ENCODE measurements around the gene ZBTB46. TPM values are rescaled to one million over a fixed set of nuclear protein-coding genes. Genes with fewer than 3 reads are reported as not detected.

The ZBTB46 gene
- total RNA-seq, 2 experiments from 2014 or later, result 0.67 to 1.3 TPM

DNA sequence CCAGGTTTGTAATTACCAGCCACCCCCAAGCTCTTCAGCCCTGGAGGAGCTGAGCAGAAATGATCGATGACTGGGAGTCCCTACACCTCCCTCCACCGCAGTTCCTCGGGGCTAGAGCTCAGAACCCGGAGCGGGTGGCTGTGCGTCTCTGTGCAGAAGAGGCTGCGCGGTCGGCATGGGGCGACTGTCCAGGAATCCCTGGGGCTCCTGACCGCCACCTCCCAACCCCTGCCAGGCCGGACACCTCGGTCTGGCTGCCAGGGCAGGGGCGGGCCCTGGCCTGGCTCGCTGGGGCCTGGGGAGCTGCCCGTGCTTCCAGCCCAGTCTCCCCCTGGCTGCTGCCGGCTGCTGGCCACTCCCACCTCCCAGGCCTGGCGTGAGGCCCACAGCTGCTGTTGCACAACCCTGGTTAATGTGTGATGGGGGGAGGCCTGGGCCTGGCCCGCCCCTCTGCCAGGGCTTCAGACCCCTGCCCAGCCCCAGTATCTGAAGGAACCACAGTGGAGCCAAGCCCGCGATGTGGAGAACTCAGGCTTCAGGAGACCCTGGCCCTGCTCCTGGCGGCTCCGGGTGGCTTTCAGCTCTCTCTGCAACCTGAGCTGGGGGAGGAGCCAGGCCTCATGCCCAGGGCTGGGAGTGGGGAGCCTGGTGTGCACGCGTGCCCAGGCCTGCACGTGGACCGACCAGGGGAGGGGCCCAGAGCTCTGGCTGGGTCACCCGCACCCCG is 90.3 kb downstream of the ZBTB46 start:
- peak; percentile 44 for DNase-seq (ENCODE audit: low spot score)
- no peak overlapping the region for H2AFZ ChIP-seq (ENCODE audit: low read length)

DNA sequence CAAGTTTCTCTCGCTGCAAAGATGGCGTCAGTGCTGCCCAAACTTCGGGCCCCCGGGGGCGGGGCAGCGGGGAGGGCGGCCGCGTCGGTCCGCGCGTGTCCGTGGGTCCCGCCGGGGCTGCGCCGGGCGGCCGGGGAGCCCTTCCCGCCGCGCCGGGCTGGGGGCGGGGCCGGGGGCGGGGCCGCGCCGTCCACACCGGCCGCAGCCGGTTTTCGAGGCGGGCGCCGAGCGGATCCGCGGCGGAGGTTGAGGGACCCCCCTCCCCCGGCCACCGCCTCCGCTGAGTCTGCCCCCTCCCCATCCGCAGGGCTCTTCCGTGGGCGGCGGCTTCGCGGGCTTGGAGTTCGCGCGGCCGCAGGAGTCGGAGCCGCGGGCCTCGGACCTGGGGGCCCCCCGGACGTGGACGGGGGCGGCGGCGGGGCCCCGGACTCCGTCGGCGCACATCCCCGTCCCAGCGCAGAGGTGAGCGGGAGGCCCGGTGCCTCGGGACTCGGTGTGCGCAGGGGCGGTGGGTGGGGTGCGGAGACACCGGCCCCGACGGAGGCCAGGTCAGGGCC is 90.9 kb downstream of the ZBTB46 start:
- POLR2A ChIA-PET, result no interaction called here

More for the DNA sequence above, 90.3 kb downstream of the ZBTB46 start:
- BruUV-seq (replicated peaks), result no TSS peak
- peak overlapping the region; percentile 69 for H3K4me3 ChIP-seq (ENCODE audit: low read depth, low read length, poor library complexity, severe bottlenecking)
- H4K20me1 ChIP-seq (ENCODE audit: insufficient read depth, low read length), result no peaks in the 10 kb centered on the region
- no peaks in the 10 kb centered on the region for H3K9me2 ChIP-seq (ENCODE audit: insufficient read depth, low read length)
- intact Hi-C loops (cut with micrococcal nuclease; ENCODE audit: unreplicated experiment), result no loop called here
- H3K27ac ChIP-seq (ENCODE audit: low read depth, low read length, poor library complexity, severe bottlenecking), result peak overlapping the region; percentile 58
- peaks cover 46% of the 10 kb centered on the region for H3K36me3 ChIP-seq (ENCODE audit: insufficient read depth, low read length)
- H3K4me1 ChIP-seq (ENCODE audit: insufficient read depth, low read length, poor library complexity, severe bottlenecking), result peaks cover 45% of the 10 kb centered on the region
- TF ChIP-seq EZH2phosphoT487 (IDR thresholded peaks at IDR 0.05; ENCODE audit: borderline replicate concordance, low read depth, low read length), result no peak
- TF ChIP-seq, protein P1, sequence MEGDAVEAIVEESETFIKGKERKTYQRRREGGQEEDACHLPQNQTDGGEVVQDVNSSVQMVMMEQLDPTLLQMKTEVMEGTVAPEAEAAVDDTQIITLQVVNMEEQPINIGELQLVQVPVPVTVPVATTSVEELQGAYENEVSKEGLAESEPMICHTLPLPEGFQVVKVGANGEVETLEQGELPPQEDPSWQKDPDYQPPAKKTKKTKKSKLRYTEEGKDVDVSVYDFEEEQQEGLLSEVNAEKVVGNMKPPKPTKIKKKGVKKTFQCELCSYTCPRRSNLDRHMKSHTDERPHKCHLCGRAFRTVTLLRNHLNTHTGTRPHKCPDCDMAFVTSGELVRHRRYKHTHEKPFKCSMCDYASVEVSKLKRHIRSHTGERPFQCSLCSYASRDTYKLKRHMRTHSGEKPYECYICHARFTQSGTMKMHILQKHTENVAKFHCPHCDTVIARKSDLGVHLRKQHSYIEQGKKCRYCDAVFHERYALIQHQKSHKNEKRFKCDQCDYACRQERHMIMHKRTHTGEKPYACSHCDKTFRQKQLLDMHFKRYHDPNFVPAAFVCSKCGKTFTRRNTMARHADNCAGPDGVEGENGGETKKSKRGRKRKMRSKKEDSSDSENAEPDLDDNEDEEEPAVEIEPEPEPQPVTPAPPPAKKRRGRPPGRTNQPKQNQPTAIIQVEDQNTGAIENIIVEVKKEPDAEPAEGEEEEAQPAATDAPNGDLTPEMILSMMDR (conservative IDR thresholded peaks at IDR 0.05; ENCODE audit: low read length), result no peak
- ChIA-PET POLR2A (interaction anchor here (0.5 to 0.6 kb wide), 2 partner anchors 66 to 792 kb away, joined by 3 to 6 read pairs; no protein-coding TSS in a partner anchor), CTCF (ENCODE audit: unreplicated experiment) (interaction anchor here (1.2 kb wide), 1 partner anchor 33 kb away, joined by 3 read pairs; the partner anchor contains the start of genes ARFRP1 and ZGPAT)
- H3K4me2 ChIP-seq (ENCODE audit: low read length), result peak overlapping the region; percentile 74
- no peaks in the 10 kb centered on the region for H3K79me2 ChIP-seq (ENCODE audit: insufficient read depth, low read depth, low read length)
- H3K9me3 ChIP-seq (ENCODE audit: low read length), result no peaks in the 10 kb centered on the region

More for the DNA sequence above, 90.9 kb downstream of the ZBTB46 start:
- Histone ChIP-seq H3K36me3 (ENCODE audit: insufficient read depth, low read length) (peaks cover 53% of the 10 kb centered on the region), H3K4me1 (ENCODE audit: insufficient read depth, low read length, poor library complexity, severe bottlenecking) (peaks cover 50% of the 10 kb centered on the region), H4K20me1 (ENCODE audit: insufficient read depth, low read length) (no peaks in the 10 kb centered on the region), H3K9me3 (ENCODE audit: low read length) (no peaks in the 10 kb centered on the region), H3K9me2 (ENCODE audit: insufficient read depth, low read length) (no peaks in the 10 kb centered on the region), H3K27ac (ENCODE audit: low read depth, low read length, poor library complexity, severe bottlenecking) (peak overlapping the region; percentile 58), H3K4me3 (ENCODE audit: low read depth, low read length, poor library complexity, severe bottlenecking) (peak overlapping the region; percentile 69), H3K79me2 (ENCODE audit: insufficient read depth, low read depth, low read length) (no peaks in the 10 kb centered on the region), H2AFZ (ENCODE audit: low read length) (no peak overlapping the region), H3K4me2 (ENCODE audit: low read length) (peak overlapping the region; percentile 74)
- TF ChIP-seq, protein P1 (conservative IDR thresholded peaks at IDR 0.05; ENCODE audit: low read length), result no peak
- TF ChIP-seq EZH2phosphoT487 (IDR thresholded peaks at IDR 0.05; ENCODE audit: borderline replicate concordance, low read depth, low read length), result no peak
- CTCF ChIA-PET (ENCODE audit: unreplicated experiment), result interaction anchor here (1.2 kb wide), 1 partner anchor 32 kb away, joined by 3 read pairs; the partner anchor contains the start of genes ARFRP1 and ZGPAT
- DNase-seq (ENCODE audit: low spot score), result peak; percentile 70
- intact Hi-C loops (cut with micrococcal nuclease; ENCODE audit: unreplicated experiment), result no loop called here
- BruUV-seq (replicated peaks), result no TSS peak

All from OCI-LY7 (cell line).